GM23338 (cell line): ENCODE data around the gene PSPN. TPM values are rescaled to one million over a fixed set of nuclear protein-coding genes. Genes with fewer than 3 reads are reported as not detected.

Experiments used
- ATAC-seq: fragments of 200-7000 bp; cut with Tn5 transposase; 3 replicates; pipeline ENCODE4 v1.9.1; 2020
- DNase-seq: peaks from one replicate; pipeline ENCODE4 v3.0.0-alpha.2; 2015; ENCODE audit warnings: low spot score
- H2AFZ ChIP-seq: fragments of 200-600 bp; sonication (generic); 2 replicates; pipeline ENCODE4 v1.8.0; 2016; ENCODE audit warnings: antibody characterized with exemption, mild to moderate bottlenecking, moderate library complexity
- H3F3A ChIP-seq: fragments of 200-600 bp; sonication (generic); replicated peaks from 2 replicates; pipeline ENCODE4 v1.8.0; 2017; ENCODE audit warnings: antibody characterized with exemption, mixed run types, low read depth
- H3K27ac ChIP-seq: fragments of 200-600 bp; sonication (generic); 2 replicates; pipeline ENCODE4 v1.6.1; 2016; ENCODE audit warnings: low read depth
- H3K27me3 ChIP-seq: fragments of 200-600 bp; sonication (generic); 2 replicates; pipeline ENCODE4 v1.8.0; 2016; ENCODE audit warnings: mild to moderate bottlenecking, mixed run types, moderate library complexity; ENCODE audit not compliant: insufficient read depth
- H3K36me3 ChIP-seq: fragments of 200-600 bp; sonication (generic); 2 replicates; pipeline ENCODE4 v1.8.0; 2016; ENCODE audit warnings: mild to moderate bottlenecking; ENCODE audit not compliant: insufficient read depth
- H3K4me1 ChIP-seq: fragments of 200-600 bp; sonication (generic); 2 replicates; pipeline ENCODE4 v1.8.0; 2016; ENCODE audit warnings: mild to moderate bottlenecking, moderate library complexity; ENCODE audit not compliant: insufficient read depth
- H3K4me2 ChIP-seq: fragments of 200-600 bp; sonication (generic); 2 replicates; pipeline ENCODE4 v1.7.1; 2017; ENCODE audit warnings: mixed run types
- H3K4me3 ChIP-seq: fragments of 200-600 bp; sonication (generic); 2 replicates; pipeline ENCODE4 v1.6.1; 2016; ENCODE audit warnings: mixed run types
- H3K79me2 ChIP-seq: fragments of 200-600 bp; sonication (generic); replicated peaks from 2 replicates; pipeline ENCODE4 v1.8.0; 2017; ENCODE audit warnings: mild to moderate bottlenecking; ENCODE audit not compliant: insufficient read depth
- H3K9me2 ChIP-seq: fragments of 200-600 bp; sonication (generic); 2 replicates; pipeline ENCODE4 v1.8.0; 2017; ENCODE audit not compliant: insufficient read depth
- H4K20me1 ChIP-seq: fragments of 200-600 bp; sonication (generic); replicated peaks from 2 replicates; pipeline ENCODE4 v1.8.0; 2017; ENCODE audit warnings: mild to moderate bottlenecking; ENCODE audit not compliant: insufficient read depth
- H3K27ac Mint-ChIP-seq: 2 replicates; pipeline ENCODE4 v1.8.0; 2020; ENCODE audit warnings: inconsistent platforms, mild to moderate bottlenecking, moderate library complexity, mixed read lengths
- H3K27me3 Mint-ChIP-seq: 3 replicates; pipeline ENCODE4 v1.8.0; 2022; ENCODE audit warnings: low read depth, mild to moderate bottlenecking, moderate library complexity, mixed read lengths, inconsistent platforms; ENCODE audit not compliant: insufficient read depth, poor library complexity
- H3K36me3 Mint-ChIP-seq: 3 replicates; pipeline ENCODE4 v1.8.0; 2021; ENCODE audit warnings: low read depth, mild to moderate bottlenecking, inconsistent platforms, moderate library complexity, mixed read lengths
- H3K4me1 Mint-ChIP-seq: 3 replicates; pipeline ENCODE4 v1.8.0; 2020; ENCODE audit warnings: mild to moderate bottlenecking, inconsistent platforms, mixed read lengths
- H3K4me3 Mint-ChIP-seq: 3 replicates; pipeline ENCODE4 v1.8.0; 2021; ENCODE audit warnings: moderate library complexity, mild to moderate bottlenecking, inconsistent platforms, mixed read lengths
- H3K9me3 Mint-ChIP-seq: 3 replicates; pipeline ENCODE4 v1.8.0; 2020; ENCODE audit warnings: moderate library complexity, mild to moderate bottlenecking, inconsistent platforms, mixed read lengths
- CREB1 ChIP-seq: fragments of 250-450 bp; sonication (Bioruptor Pico); IDR thresholded peaks from 2 replicates; pipeline ENCODE4 v1.5.0; 2020; ENCODE audit warnings: low read depth, mild to moderate bottlenecking, moderate library complexity
- EZH2 ChIP-seq: fragments of 200-600 bp; sonication (generic); IDR thresholded peaks from one replicate; pipeline ENCODE4 v1.8.0; 2017; ENCODE audit warnings: antibody characterized with exemption, mild to moderate bottlenecking, low read depth; ENCODE audit not compliant: unreplicated experiment
- EZH2phosphoT487 ChIP-seq: fragments of 200-600 bp; sonication (generic); IDR thresholded peaks from one replicate; pipeline ENCODE4 v1.8.1; 2018; ENCODE audit warnings: antibody characterized with exemption; ENCODE audit not compliant: unreplicated experiment
- JUNB ChIP-seq: IDR thresholded peaks from one replicate; pipeline ENCODE4 v1.6.1; 2016; ENCODE audit warnings: antibody characterized with exemption; ENCODE audit not compliant: unreplicated experiment
- NANOG ChIP-seq: IDR thresholded peaks from 2 replicates; pipeline ENCODE4 v1.6.1; 2016; ENCODE audit warnings: antibody characterized with exemption, borderline replicate concordance
- POLR2AphosphoS5 ChIP-seq: IDR thresholded peaks from 2 replicates; pipeline ENCODE4 v1.6.1; 2016; ENCODE audit warnings: antibody characterized with exemption, low read depth
- STAT1 ChIP-seq: IDR thresholded peaks from one replicate; pipeline ENCODE4 v1.6.1; 2016; ENCODE audit warnings: antibody characterized with exemption; ENCODE audit not compliant: unreplicated experiment
- ZNF114 ChIP-seq: fragments of 250-450 bp; sonication (Bioruptor Pico); IDR thresholded peaks from 2 replicates; pipeline ENCODE4 v1.5.0; 2020; ENCODE audit warnings: mild to moderate bottlenecking, moderate library complexity
- ZNF331 ChIP-seq: fragments of 250-450 bp; sonication (Bioruptor Pico); IDR thresholded peaks from 2 replicates; pipeline ENCODE4 v1.5.0; 2020; ENCODE audit warnings: low read depth, mild to moderate bottlenecking, moderate library complexity
- polyA plus RNA-seq: library from polyadenylated mRNA; unstranded; fragments of >200 nt; fragmentation: Nextera tagmentation; extraction: Ambion mirVana; gene quantifications from 2 replicates; pipeline ENCODE4 v1.2.1, GENCODE V29; 2016
- total RNA-seq: library from RNA; depleted of rRNA; stranded (reverse); fragments of >200 nt; shearing (Covaris generic); gene quantifications from 2 replicates; pipeline ENCODE4 v1.2.3, GENCODE V29; 2014
- TF ChIP-seq, protein P1 (sequence below): IDR thresholded peaks from one replicate; pipeline ENCODE4 v1.6.1; 2018; ENCODE audit warnings: antibody characterized with exemption; ENCODE audit not compliant: unreplicated experiment
- TF ChIP-seq, protein P2 (sequence below), 2 experiments: fragments of 200-600 bp in 1 of 2; sonication (generic) in 1 of 2; conservative IDR thresholded peaks; 2 replicates each; pipeline versions ENCODE4 v1.5.1 to v1.6.1; 2016 to 2017; ENCODE audit warnings: antibody characterized with exemption in 2 of 2, low read depth in 2 of 2, mild to moderate bottlenecking in 2 of 2, moderate library complexity in 1 of 2
- TF ChIP-seq, protein P3 (sequence below): fragments of 250-450 bp; sonication (Bioruptor Pico); IDR thresholded peaks from 2 replicates; pipeline ENCODE4 v1.5.0; 2020; ENCODE audit warnings: mild to moderate bottlenecking, moderate library complexity
- TF ChIP-seq, protein P4 (sequence below): IDR thresholded peaks from 2 replicates; pipeline ENCODE4 v1.6.1; 2016; ENCODE audit warnings: antibody characterized with exemption

PSPN gene
- total and polyA plus RNA-seq, 2 experiments from 2014 or later = 0.82 to 1.2 TPM

DNA sequence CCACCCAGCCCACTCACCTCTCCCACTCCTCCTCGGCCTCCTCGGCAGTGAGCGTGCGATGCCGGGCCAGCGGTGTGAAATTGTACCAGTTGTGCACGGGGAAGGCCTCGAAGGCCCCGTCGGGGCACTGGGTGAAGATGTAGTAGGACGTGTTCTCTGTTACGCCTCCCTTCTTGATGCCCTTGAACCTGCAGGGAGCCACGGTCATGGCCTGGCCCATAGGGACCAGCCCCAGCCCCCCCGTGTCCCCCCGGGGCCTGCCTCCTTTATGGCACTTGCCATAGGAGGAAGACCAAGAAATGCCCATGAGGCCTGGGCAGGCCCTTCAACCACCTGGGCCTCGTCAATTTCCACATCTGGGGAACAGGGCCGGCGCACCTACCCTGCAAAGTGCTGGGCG is 11.6 kb upstream of the PSPN start:
- Histone ChIP-seq H3K27ac (no peak overlapping the region), H3F3A (0 out of 2 replicates have a peak, but pooled peaks cover 2% of the 10 kb centered on the region), H3K4me1 (peaks cover 7% of the 10 kb centered on the region; the same call in 1 of the 2 replicates), H3K36me3 (peaks cover 6% of the 10 kb centered on the region), H3K4me3 (no peak overlapping the region), H3K79me2 (peaks cover 16% of the 10 kb centered on the region), H3K9me2 (no peaks in the 10 kb centered on the region), H4K20me1 (no peaks in the 10 kb centered on the region; the same call in none of the 2 replicates), H3K4me2 (no peak overlapping the region), H3K27me3 (no peaks in the 10 kb centered on the region), H2AFZ (no peak overlapping the region)
- peaks cover 10% of the 10 kb centered on the region for H3K27me3 Mint-ChIP-seq
- H3K4me3 Mint-ChIP-seq = no peak overlapping the region
- peaks cover 7% of the 10 kb centered on the region for H3K4me1 Mint-ChIP-seq
- DNase-seq (no peak), ATAC-seq (no peak)
- no peaks in the 10 kb centered on the region; the same call in 2 of the 3 replicates for H3K9me3 Mint-ChIP-seq
- H3K36me3 Mint-ChIP-seq = peaks cover 65% of the 10 kb centered on the region
- TF ChIP-seq, protein P1, sequence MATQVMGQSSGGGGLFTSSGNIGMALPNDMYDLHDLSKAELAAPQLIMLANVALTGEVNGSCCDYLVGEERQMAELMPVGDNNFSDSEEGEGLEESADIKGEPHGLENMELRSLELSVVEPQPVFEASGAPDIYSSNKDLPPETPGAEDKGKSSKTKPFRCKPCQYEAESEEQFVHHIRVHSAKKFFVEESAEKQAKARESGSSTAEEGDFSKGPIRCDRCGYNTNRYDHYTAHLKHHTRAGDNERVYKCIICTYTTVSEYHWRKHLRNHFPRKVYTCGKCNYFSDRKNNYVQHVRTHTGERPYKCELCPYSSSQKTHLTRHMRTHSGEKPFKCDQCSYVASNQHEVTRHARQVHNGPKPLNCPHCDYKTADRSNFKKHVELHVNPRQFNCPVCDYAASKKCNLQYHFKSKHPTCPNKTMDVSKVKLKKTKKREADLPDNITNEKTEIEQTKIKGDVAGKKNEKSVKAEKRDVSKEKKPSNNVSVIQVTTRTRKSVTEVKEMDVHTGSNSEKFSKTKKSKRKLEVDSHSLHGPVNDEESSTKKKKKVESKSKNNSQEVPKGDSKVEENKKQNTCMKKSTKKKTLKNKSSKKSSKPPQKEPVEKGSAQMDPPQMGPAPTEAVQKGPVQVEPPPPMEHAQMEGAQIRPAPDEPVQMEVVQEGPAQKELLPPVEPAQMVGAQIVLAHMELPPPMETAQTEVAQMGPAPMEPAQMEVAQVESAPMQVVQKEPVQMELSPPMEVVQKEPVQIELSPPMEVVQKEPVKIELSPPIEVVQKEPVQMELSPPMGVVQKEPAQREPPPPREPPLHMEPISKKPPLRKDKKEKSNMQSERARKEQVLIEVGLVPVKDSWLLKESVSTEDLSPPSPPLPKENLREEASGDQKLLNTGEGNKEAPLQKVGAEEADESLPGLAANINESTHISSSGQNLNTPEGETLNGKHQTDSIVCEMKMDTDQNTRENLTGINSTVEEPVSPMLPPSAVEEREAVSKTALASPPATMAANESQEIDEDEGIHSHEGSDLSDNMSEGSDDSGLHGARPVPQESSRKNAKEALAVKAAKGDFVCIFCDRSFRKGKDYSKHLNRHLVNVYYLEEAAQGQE = no peak
- TF ChIP-seq, protein P2, sequence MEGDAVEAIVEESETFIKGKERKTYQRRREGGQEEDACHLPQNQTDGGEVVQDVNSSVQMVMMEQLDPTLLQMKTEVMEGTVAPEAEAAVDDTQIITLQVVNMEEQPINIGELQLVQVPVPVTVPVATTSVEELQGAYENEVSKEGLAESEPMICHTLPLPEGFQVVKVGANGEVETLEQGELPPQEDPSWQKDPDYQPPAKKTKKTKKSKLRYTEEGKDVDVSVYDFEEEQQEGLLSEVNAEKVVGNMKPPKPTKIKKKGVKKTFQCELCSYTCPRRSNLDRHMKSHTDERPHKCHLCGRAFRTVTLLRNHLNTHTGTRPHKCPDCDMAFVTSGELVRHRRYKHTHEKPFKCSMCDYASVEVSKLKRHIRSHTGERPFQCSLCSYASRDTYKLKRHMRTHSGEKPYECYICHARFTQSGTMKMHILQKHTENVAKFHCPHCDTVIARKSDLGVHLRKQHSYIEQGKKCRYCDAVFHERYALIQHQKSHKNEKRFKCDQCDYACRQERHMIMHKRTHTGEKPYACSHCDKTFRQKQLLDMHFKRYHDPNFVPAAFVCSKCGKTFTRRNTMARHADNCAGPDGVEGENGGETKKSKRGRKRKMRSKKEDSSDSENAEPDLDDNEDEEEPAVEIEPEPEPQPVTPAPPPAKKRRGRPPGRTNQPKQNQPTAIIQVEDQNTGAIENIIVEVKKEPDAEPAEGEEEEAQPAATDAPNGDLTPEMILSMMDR (conservative IDR thresholded peaks at IDR 0.05; ENCODE audit: low read depth in 2 of 2) = no peak
- TF ChIP-seq NANOG (no peak), ZNF114 (CRISPR knock-in tag) (no peak), EZH2 (no peak), JUNB (no peak), POLR2AphosphoS5 (no peak), ZNF331 (CRISPR knock-in tag) (no peak), EZH2phosphoT487 (no peak), STAT1 (no peak), CREB1 (no peak)
- TF ChIP-seq, protein P3, sequence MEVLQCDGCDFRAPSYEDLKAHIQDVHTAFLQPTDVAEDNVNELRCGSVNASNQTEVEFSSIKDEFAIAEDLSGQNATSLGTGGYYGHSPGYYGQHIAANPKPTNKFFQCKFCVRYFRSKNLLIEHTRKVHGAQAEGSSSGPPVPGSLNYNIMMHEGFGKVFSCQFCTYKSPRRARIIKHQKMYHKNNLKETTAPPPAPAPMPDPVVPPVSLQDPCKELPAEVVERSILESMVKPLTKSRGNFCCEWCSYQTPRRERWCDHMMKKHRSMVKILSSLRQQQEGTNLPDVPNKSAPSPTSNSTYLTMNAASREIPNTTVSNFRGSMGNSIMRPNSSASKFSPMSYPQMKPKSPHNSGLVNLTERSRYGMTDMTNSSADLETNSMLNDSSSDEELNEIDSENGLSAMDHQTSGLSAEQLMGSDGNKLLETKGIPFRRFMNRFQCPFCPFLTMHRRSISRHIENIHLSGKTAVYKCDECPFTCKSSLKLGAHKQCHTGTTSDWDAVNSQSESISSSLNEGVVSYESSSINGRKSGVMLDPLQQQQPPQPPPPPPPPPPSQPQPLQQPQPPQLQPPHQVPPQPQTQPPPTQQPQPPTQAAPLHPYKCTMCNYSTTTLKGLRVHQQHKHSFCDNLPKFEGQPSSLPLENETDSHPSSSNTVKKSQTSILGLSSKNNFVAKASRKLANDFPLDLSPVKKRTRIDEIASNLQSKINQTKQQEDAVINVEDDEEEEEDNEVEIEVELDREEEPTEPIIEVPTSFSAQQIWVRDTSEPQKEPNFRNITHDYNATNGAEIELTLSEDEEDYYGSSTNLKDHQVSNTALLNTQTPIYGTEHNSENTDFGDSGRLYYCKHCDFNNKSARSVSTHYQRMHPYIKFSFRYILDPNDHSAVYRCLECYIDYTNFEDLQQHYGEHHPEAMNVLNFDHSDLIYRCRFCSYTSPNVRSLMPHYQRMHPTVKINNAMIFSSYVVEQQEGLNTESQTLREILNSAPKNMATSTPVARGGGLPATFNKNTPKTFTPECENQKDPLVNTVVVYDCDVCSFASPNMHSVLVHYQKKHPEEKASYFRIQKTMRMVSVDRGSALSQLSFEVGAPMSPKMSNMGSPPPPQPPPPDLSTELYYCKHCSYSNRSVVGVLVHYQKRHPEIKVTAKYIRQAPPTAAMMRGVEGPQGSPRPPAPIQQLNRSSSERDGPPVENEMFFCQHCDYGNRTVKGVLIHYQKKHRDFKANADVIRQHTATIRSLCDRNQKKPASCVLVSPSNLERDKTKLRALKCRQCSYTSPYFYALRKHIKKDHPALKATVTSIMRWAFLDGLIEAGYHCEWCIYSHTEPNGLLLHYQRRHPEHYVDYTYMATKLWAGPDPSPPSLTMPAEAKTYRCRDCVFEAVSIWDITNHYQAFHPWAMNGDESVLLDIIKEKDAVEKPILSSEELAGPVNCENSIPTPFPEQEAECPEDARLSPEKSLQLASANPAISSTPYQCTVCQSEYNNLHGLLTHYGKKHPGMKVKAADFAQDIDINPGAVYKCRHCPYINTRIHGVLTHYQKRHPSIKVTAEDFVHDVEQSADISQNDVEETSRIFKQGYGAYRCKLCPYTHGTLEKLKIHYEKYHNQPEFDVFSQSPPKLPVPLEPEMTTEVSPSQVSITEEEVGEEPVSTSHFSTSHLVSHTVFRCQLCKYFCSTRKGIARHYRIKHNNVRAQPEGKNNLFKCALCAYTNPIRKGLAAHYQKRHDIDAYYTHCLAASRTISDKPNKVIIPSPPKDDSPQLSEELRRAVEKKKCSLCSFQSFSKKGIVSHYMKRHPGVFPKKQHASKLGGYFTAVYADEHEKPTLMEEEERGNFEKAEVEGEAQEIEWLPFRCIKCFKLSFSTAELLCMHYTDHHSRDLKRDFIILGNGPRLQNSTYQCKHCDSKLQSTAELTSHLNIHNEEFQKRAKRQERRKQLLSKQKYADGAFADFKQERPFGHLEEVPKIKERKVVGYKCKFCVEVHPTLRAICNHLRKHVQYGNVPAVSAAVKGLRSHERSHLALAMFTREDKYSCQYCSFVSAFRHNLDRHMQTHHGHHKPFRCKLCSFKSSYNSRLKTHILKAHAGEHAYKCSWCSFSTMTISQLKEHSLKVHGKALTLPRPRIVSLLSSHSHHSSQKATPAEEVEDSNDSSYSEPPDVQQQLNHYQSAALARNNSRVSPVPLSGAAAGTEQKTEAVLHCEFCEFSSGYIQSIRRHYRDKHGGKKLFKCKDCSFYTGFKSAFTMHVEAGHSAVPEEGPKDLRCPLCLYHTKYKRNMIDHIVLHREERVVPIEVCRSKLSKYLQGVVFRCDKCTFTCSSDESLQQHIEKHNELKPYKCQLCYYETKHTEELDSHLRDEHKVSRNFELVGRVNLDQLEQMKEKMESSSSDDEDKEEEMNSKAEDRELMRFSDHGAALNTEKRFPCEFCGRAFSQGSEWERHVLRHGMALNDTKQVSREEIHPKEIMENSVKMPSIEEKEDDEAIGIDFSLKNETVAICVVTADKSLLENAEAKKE (CRISPR knock-in tag) = no peak
- TF ChIP-seq, protein P4, sequence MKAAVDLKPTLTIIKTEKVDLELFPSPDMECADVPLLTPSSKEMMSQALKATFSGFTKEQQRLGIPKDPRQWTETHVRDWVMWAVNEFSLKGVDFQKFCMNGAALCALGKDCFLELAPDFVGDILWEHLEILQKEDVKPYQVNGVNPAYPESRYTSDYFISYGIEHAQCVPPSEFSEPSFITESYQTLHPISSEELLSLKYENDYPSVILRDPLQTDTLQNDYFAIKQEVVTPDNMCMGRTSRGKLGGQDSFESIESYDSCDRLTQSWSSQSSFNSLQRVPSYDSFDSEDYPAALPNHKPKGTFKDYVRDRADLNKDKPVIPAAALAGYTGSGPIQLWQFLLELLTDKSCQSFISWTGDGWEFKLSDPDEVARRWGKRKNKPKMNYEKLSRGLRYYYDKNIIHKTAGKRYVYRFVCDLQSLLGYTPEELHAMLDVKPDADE = no peak
- H3K27ac Mint-ChIP-seq = no peak overlapping the region
